Transverse colon (tissue), 4 donors: ENCODE results near the gene TNFRSF12A. TPM values are rescaled to one million over a fixed set of nuclear protein-coding genes. Genes with fewer than 3 reads are reported as not detected.

Experiments
- DNase-seq: peaks from one replicate; pipeline ENCODE4 v3.0.0-alpha.2; 2019
- H3K27ac ChIP-seq, 4 donors: fragments of 200-600 bp; sonication (generic); 2 replicates each; pipeline ENCODE4 v1.5.1; 2016 to 2018; ENCODE audit warnings: inconsistent platforms in 4 of 4
- H3K27me3 ChIP-seq: fragments of 200-600 bp; sonication (generic); 2 replicates; pipeline ENCODE4 v1.5.1; 2017; ENCODE audit warnings: inconsistent platforms
- H3K36me3 ChIP-seq, 4 donors: fragments of 200-600 bp; sonication (generic); 2 replicates each; pipeline ENCODE4 v1.5.1; 2017 to 2019; ENCODE audit warnings: inconsistent platforms in 4 of 4
- H3K4me1 ChIP-seq, 4 donors: fragments of 200-600 bp; sonication (generic); 2 replicates each; pipeline ENCODE4 v1.5.1; 2017 to 2020; ENCODE audit warnings: inconsistent platforms in 4 of 4
- H3K4me3 ChIP-seq, 4 donors: fragments of 200-600 bp; sonication (generic); 1 replicate in 1 of 4; 2 replicates in 3 of 4; pipeline versions ENCODE4 v1.5.1 to v1.6.1; 2017 to 2019; ENCODE audit warnings: inconsistent platforms in 4 of 4
- H3K9me3 ChIP-seq, 2 donors: fragments of 200-600 bp; sonication (generic); 2 replicates each; pipeline ENCODE4 v1.5.1; 2017 to 2019; ENCODE audit warnings: inconsistent platforms in 2 of 2
- CTCF ChIP-seq, 5 experiments: fragments of 200-600 bp in 3 of 5; fragments of 450-650 bp in 2 of 5; sonication (generic) in 3 of 5; IDR thresholded peaks; 1 replicate in 2 of 5; 2 replicates in 3 of 5; pipeline ENCODE4 v1.5.1; 2016 to 2017; ENCODE audit warnings: antibody characterized with exemption in 5 of 5, inconsistent platforms in 3 of 5, mild to moderate bottlenecking in 2 of 5, moderate library complexity in 1 of 5
- EP300 ChIP-seq: sonication (generic); formaldehyde crosslinking; IDR thresholded peaks from one replicate; pipeline ENCODE4 v1.6.1; 2017; ENCODE audit warnings: antibody characterized with exemption, low read depth
- POLR2A ChIP-seq: fragments of 450-650 bp; IDR thresholded peaks from one replicate; pipeline ENCODE4 v1.6.1; 2016; ENCODE audit warnings: antibody characterized with exemption, mild to moderate bottlenecking, moderate library complexity
- POLR2AphosphoS5 ChIP-seq, 3 donors: sonication (generic); formaldehyde crosslinking; IDR thresholded peaks; one replicate each; pipeline ENCODE4 v1.6.1; 2016; ENCODE audit warnings: antibody characterized with exemption in 3 of 3
- WGBS, 2 donors: methylation state at CpG; one replicate each; pipeline ENCODE4 v1.1.5; 2018; ENCODE audit warnings: low coverage in 1 of 2; 5-methylcytosine and 5-hydroxymethylcytosine counted together
- in situ Hi-C, 4 donors: fragments of 200-750 bp; cut with MboI; loops; one replicate each; pipeline versions ENCODE4 v1.15.0 to v1.15.1; 2017; ENCODE audit warnings: low sequenced_read_pairs in 3 of 4, low pct_ligation_motif_present in 1 of 4, low pct_unique_long_range_greater_than_20kb in 1 of 4
- intact Hi-C: fragments of 100-400 bp; cut with DNase I; formaldehyde crosslinking; loops from one replicate; pipeline ENCODE4 v1.15.1; 2023; ENCODE audit warnings: low total_unique reads
- total RNA-seq, 4 donors: library from RNA; depleted of rRNA; stranded (reverse); fragments of >200 nt; gene quantifications; one replicate each; pipeline ENCODE4 v1.1.0, GENCODE V29; 2016

Gene TNFRSF12A
- total RNA-seq, 4 donors from 2014 or later = 13.3 to 50.5 (median 19.9) TPM

GRCh38 chr16:2987286-2987685, 32.9 kb upstream of the TNFRSF12A start:
- 83% methylated on average over 9 of the region's 9 CpGs; no CpG with 5 or more reads in 1 of the 2 donors for WGBS, 2 donors

GRCh38 chr16:2987833-2988232, 32.3 kb upstream of the TNFRSF12A start:
- TF ChIP-seq POLR2A (no peak), EP300 (no peak), POLR2AphosphoS5 (IDR thresholded peaks at IDR 0.05) (no peak), CTCF (IDR thresholded peaks at IDR 0.05) (no peak)
- intact Hi-C loops = no loop called here
- no peak for DNase-seq

More at GRCh38 chr16:2987286-2987685, 32.9 kb upstream of the TNFRSF12A start:
- H3K9me3 ChIP-seq = no peaks in the 10 kb centered on the region
- H3K36me3 ChIP-seq = no peaks in the 10 kb centered on the region
- intact Hi-C loops (no loop called here), in situ Hi-C loops (no loop called here)
- DNase-seq = no peak
- peaks cover 0 to 17% (median 11%) of the 10 kb centered on the region in 4 donors for H3K4me1 ChIP-seq
- peaks cover 5% of the 10 kb centered on the region for H3K27me3 ChIP-seq
- no peak overlapping the region for H3K27ac ChIP-seq
- TF ChIP-seq CTCF (IDR thresholded peaks at IDR 0.05) (no peak), POLR2A (no peak), POLR2AphosphoS5 (IDR thresholded peaks at IDR 0.05) (no peak), EP300 (no peak)
- no peak overlapping the region for H3K4me3 ChIP-seq

GRCh38 chr16:2988590-2989099, 31.5 kb upstream of the TNFRSF12A start:
- no peak overlapping the region for H3K4me3 ChIP-seq
- intact Hi-C loops = no loop called here
- H3K27ac ChIP-seq = no peak overlapping the region
- H3K36me3 ChIP-seq = no peaks in the 10 kb centered on the region
- H3K27me3 ChIP-seq = peaks cover 5% of the 10 kb centered on the region
- in situ Hi-C loops = no loop called here
- H3K4me1 ChIP-seq = peaks cover 0 to 12% (median 8%) of the 10 kb centered on the region in 4 donors
- WGBS, 2 donors = 69 to 100% methylated on average over 2 to 8 of the region's 8 CpGs
- no peak for TF ChIP-seq EP300
- no peak for TF ChIP-seq POLR2A
- TF ChIP-seq CTCF (IDR thresholded peaks at IDR 0.05) = no peak
- TF ChIP-seq POLR2AphosphoS5 (IDR thresholded peaks at IDR 0.05) = no peak
- H3K9me3 ChIP-seq = no peaks in the 10 kb centered on the region
- DNase-seq = no peak

More at GRCh38 chr16:2987833-2988232, 32.3 kb upstream of the TNFRSF12A start:
- Histone ChIP-seq H3K4me3 (no peak overlapping the region), H3K27me3 (peaks cover 5% of the 10 kb centered on the region), H3K36me3 (no peaks in the 10 kb centered on the region), H3K27ac (no peak overlapping the region), H3K9me3 (no peaks in the 10 kb centered on the region), H3K4me1 (peaks cover 0 to 17% (median 11%) of the 10 kb centered on the region in 4 donors)
- WGBS, 2 donors = 69% methylated on average over 5 of the region's 8 CpGs; no CpG with 5 or more reads in 1 of the 2 donors
- in situ Hi-C loops = no loop called here

- DNase-seq = no peak
- Histone ChIP-seq H3K27me3 (peaks cover 5% of the 10 kb centered on the region), H3K9me3 (no peaks in the 10 kb centered on the region), H3K36me3 (no peaks in the 10 kb centered on the region), H3K4me3 (no peak overlapping the region), H3K4me1 (peaks cover 0 to 8% (median 3%) of the 10 kb centered on the region in 4 donors), H3K27ac (no peak overlapping the region)
- WGBS, 2 donors = 45% methylated on average over 9 of the region's 10 CpGs; no CpG with 5 or more reads in 1 of the 2 donors
- intact Hi-C loops = no loop called here
- TF ChIP-seq CTCF (IDR thresholded peaks at IDR 0.05) = no peak
- TF ChIP-seq EP300 = no peak
- TF ChIP-seq POLR2AphosphoS5 (IDR thresholded peaks at IDR 0.05) = no peak
- no peak for TF ChIP-seq POLR2A
- in situ Hi-C loops = no loop called here
Observed at GRCh38 chr16:2990891-2991290, 29.3 kb upstream of the TNFRSF12A start.
